HepG2 (cell line): Measurements from ENCODE around the gene EXOC3L4. TPM values are rescaled to one million over a fixed set of nuclear protein-coding genes. Genes with fewer than 3 reads are reported as not detected.

Experiments
- ATAC-seq: fragments of 200-7000 bp; cut with Tn5 transposase; 3 replicates; pipeline ENCODE4 v1.9.1; 2020; ENCODE audit warnings: mild to moderate bottlenecking, moderate library complexity
- BruUV-seq: library from RNA; stranded (reverse); fragments of 400-500 nt; replicated peaks from 2 replicates; lab custom pipeline; 2021; lab: Mats Ljungman, UMichigan
- CTCF ChIA-PET: fragments of 300-600 bp; formaldehyde crosslinking; extraction: SDS; loops from one replicate; lab custom pipeline; 2021; ENCODE audit warnings: low total read pairs, inconsistent platforms, low intra/inter-chr PET ratio; lab: Yijun Ruan, JAX
- POLR2A ChIA-PET: fragments of 350-600 bp; sonication (Branson Sonifier 250); formaldehyde crosslinking; loops from one replicate; lab custom pipeline; 2020; ENCODE audit warnings: antibody characterized with exemption, inconsistent platforms; lab: Yijun Ruan, JAX
- DNase-seq: peaks from one replicate; pipeline ENCODE4 v3.0.0-alpha.2; 2015; ENCODE audit warnings: low spot score
- FAIRE-seq: peaks from 3 replicates; lab custom pipeline; 2011; peaks lifted over from hg19 to GRCh38; lab: Jason Lieb, UNC
- H2AFZ ChIP-seq: one replicate; pipeline ENCODE4 v1.6.1; 2011; ENCODE audit warnings: low read length, inconsistent platforms
- H3K27ac ChIP-seq: fragments of 300-600 bp; 3 replicates; pipeline ENCODE4 v1.8.0; 2011; ENCODE audit warnings: mixed run types, mild to moderate bottlenecking, mixed read lengths, low read length, inconsistent platforms; ENCODE audit not compliant: insufficient read depth; ENCODE audit errors: extremely low read length
- H3K27me3 ChIP-seq, 2 experiments: fragments of 200-600 bp in 1 of 2; 2 replicates in 1 of 2; 3 replicates in 1 of 2; pipeline versions ENCODE4 v1.6.0 to v1.8.0; 2011; ENCODE audit warnings: low read length in 2 of 2, mild to moderate bottlenecking in 2 of 2, moderate library complexity in 2 of 2, inconsistent platforms in 1 of 2; ENCODE audit not compliant: insufficient read depth in 2 of 2, control insufficient read depth in 1 of 2
- H3K36me3 ChIP-seq, 2 experiments: fragments of 200-600 bp in 1 of 2; replicated peaks in 1 of 2; 2 replicates in 1 of 2; 3 replicates in 1 of 2; pipeline versions ENCODE4 v1.5.1 to v1.8.0; 2011; ENCODE audit warnings: low read length in 2 of 2, inconsistent platforms in 1 of 2; ENCODE audit not compliant: insufficient read depth in 2 of 2, control insufficient read depth in 1 of 2
- H3K4me1 ChIP-seq: 2 replicates; pipeline ENCODE4 v1.5.1; 2012; ENCODE audit warnings: low read length, inconsistent platforms; ENCODE audit not compliant: insufficient read depth
- H3K4me2 ChIP-seq: 2 replicates; pipeline ENCODE4 v1.6.0; 2011; ENCODE audit warnings: low read depth, low read length, inconsistent platforms
- H3K4me3 ChIP-seq, 3 experiments: fragments of 200-600 bp in 1 of 3; sonication (generic), shearing (Covaris generic) in 1 of 3; replicated peaks in 1 of 3; 2 replicates each; pipeline ENCODE4 v1.5.1; 2011 to 2016; ENCODE audit warnings: low read length in 3 of 3, inconsistent platforms in 2 of 3, low read depth in 2 of 3, mild to moderate bottlenecking in 2 of 3, control low read depth in 1 of 3, mixed read lengths in 1 of 3; ENCODE audit not compliant: insufficient read depth in 1 of 3
- H3K79me2 ChIP-seq: one replicate; pipeline ENCODE4 v1.6.1; 2011; ENCODE audit warnings: low read length, inconsistent platforms; ENCODE audit not compliant: insufficient read depth
- H3K9ac ChIP-seq: 2 replicates; pipeline ENCODE4 v1.6.0; 2011; ENCODE audit warnings: mild to moderate bottlenecking, low read depth, low read length, inconsistent platforms; ENCODE audit not compliant: insufficient read depth
- H3K9me3 ChIP-seq: 2 replicates; pipeline ENCODE4 v1.5.1; 2012; ENCODE audit warnings: mild to moderate bottlenecking, low read length
- H4K20me1 ChIP-seq: 2 replicates; pipeline ENCODE4 v1.6.0; 2011; ENCODE audit warnings: inconsistent platforms, mild to moderate bottlenecking, low read length, moderate library complexity; ENCODE audit not compliant: insufficient read depth
- AFF4 ChIP-seq: sonication (generic); formaldehyde crosslinking; IDR thresholded peaks from 2 replicates; pipeline ENCODE4 v1.4.0; 2020; ENCODE audit warnings: missing genetic modification reagents
- HNF1A ChIP-seq, 2 experiments: sonication (generic) in 1 of 2; formaldehyde crosslinking in 1 of 2; IDR thresholded peaks; 2 replicates each; pipeline versions ENCODE4 v1.4.0 to v1.6.1; 2016 to 2020; ENCODE audit warnings: borderline replicate concordance in 1 of 2, low read depth in 1 of 2, mild to moderate bottlenecking in 1 of 2, missing genetic modification reagents in 1 of 2
- MTF2 ChIP-seq: sonication (generic); formaldehyde crosslinking; IDR thresholded peaks from 2 replicates; pipeline ENCODE4 v1.5.0; 2020; ENCODE audit warnings: missing genetic modification reagents, borderline replicate concordance
- ZNF724P ChIP-seq: sonication (generic); formaldehyde crosslinking; IDR thresholded peaks from 2 replicates; pipeline ENCODE4 v1.8.0; 2022; ENCODE audit warnings: missing genetic modification reagents, borderline replicate concordance
- WGBS: methylation state at CpG from one replicate; pipeline ENCODE4 v1.1.6; 2017; ENCODE audit warnings: low lambda C conversion rate; 5-methylcytosine and 5-hydroxymethylcytosine counted together
- in situ Hi-C: cut with HindIII; loops from 2 replicates; pipeline ENCODE4 v1.10.0; 2017; ENCODE audit warnings: low pct_unique_long_range_greater_than_20kb; ENCODE audit not compliant: extremely low pct_ligation_motif_present
- intact Hi-C: fragments of 100-400 bp; cut with micrococcal nuclease; formaldehyde crosslinking; loops from one replicate; pipeline ENCODE4 v1.10.0; 2022; ENCODE audit not compliant: unreplicated experiment
- polyA plus RNA-seq, 8 experiments: library from polyadenylated mRNA; depleted of rRNA in 3 of 8; stranded (reverse) in 7 of 8; unstranded in 1 of 8; fragments of >200 nt; fragmentation: Illumina TruSeq in 4 of 8; extraction: Trizol in 4 of 8; gene quantifications; 2 replicates each; pipeline versions ENCODE4 v1.2.1 to v1.2.3, GENCODE V29; 2011 to 2016; ENCODE audit warnings: low read depth in 4 of 8, missing spikeins in 1 of 8, mixed read lengths in 1 of 8; ENCODE audit not compliant: insufficient read depth in 1 of 8
- total RNA-seq, 5 experiments: library from RNA; depleted of rRNA; stranded (reverse); fragments of >200 nt; fragmentation: Illumina TruSeq; extraction: Trizol; gene quantifications; 2 replicates each; pipeline ENCODE4 v1.2.3, GENCODE V29; 2016; ENCODE audit warnings: low read depth in 1 of 5
- TF ChIP-seq, protein P1 (sequence below): sonication (generic); formaldehyde crosslinking; IDR thresholded peaks from 2 replicates; pipeline ENCODE4 v1.5.0; 2020; ENCODE audit warnings: missing genetic modification reagents
- TF ChIP-seq, protein P2 (sequence below), 2 experiments: fragments of 450-650 bp in 1 of 2; sonication (generic) in 1 of 2; formaldehyde crosslinking; IDR thresholded peaks; 2 replicates each; pipeline versions ENCODE4 v1.5.0 to v1.8.0; 2020 to 2022; ENCODE audit warnings: mild to moderate bottlenecking in 1 of 2, missing genetic modification reagents in 1 of 2
- TF ChIP-seq, protein P3 (sequence below): sonication (generic); formaldehyde crosslinking; IDR thresholded peaks from 2 replicates; pipeline ENCODE4 v1.4.0; 2020; ENCODE audit warnings: mild to moderate bottlenecking, missing genetic modification reagents

The EXOC3L4 gene
- total and polyA plus RNA-seq, 2 of the 13 experiments (the other 11 are each of a cell fraction or from before 2014, with no cell fraction given): 11.8 to 27.0 TPM

DNA sequence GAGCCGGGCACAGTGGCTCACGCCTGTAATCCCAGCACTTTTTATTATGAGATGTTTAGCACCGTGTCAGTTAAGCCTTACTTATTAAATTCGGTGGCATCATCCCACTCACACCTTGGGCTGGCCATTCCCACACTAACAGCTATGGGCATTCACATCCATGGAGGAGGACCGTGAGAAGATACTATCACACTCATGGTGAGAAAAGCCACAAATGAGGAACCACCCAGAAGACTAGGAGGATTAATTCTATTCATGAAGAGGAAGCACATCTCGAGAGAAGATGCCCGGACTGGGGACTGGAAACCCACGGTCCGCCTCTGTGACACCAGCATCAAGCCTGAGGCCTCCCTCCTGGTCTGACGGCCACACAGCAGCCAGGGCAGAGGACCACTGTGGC lies 42.1 kb upstream of the EXOC3L4 start (continued):
- TF ChIP-seq HNF1A (IDR thresholded peaks at IDR 0.05; ENCODE audit: low read depth) (no peak), HNF1A (CRISPR knock-in tag; IDR thresholded peaks at IDR 0.05; ENCODE audit: borderline replicate concordance) (no peak)
- TF ChIP-seq, protein P1, sequence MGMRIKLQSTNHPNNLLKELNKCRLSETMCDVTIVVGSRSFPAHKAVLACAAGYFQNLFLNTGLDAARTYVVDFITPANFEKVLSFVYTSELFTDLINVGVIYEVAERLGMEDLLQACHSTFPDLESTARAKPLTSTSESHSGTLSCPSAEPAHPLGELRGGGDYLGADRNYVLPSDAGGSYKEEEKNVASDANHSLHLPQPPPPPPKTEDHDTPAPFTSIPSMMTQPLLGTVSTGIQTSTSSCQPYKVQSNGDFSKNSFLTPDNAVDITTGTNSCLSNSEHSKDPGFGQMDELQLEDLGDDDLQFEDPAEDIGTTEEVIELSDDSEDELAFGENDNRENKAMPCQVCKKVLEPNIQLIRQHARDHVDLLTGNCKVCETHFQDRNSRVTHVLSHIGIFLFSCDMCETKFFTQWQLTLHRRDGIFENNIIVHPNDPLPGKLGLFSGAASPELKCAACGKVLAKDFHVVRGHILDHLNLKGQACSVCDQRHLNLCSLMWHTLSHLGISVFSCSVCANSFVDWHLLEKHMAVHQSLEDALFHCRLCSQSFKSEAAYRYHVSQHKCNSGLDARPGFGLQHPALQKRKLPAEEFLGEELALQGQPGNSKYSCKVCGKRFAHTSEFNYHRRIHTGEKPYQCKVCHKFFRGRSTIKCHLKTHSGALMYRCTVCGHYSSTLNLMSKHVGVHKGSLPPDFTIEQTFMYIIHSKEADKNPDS (CRISPR knock-in tag): no peak
- TF ChIP-seq, all 625 proteins: peak for 0

GRCh38 chr14:103055695-103056094 lies 38.8 kb upstream of the EXOC3L4 start:
- H3K4me3 ChIP-seq: peak overlapping the region; percentile 67 to 98 (median 91); a peak in 5 of 6 replicates
- 66% methylated on average over 8 of the region's 8 CpGs for WGBS
- intact Hi-C loops: no loop called here
- TF ChIP-seq ZNF724P (no peak), MTF2 (CRISPR knock-in tag) (no peak), AFF4 (CRISPR knock-in tag) (no peak)
- TF ChIP-seq, protein P2, sequence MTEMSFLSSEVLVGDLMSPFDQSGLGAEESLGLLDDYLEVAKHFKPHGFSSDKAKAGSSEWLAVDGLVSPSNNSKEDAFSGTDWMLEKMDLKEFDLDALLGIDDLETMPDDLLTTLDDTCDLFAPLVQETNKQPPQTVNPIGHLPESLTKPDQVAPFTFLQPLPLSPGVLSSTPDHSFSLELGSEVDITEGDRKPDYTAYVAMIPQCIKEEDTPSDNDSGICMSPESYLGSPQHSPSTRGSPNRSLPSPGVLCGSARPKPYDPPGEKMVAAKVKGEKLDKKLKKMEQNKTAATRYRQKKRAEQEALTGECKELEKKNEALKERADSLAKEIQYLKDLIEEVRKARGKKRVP (CRISPR knock-in tag; IDR thresholded peaks at IDR 0.05): no peak
- TF ChIP-seq, protein P3, sequence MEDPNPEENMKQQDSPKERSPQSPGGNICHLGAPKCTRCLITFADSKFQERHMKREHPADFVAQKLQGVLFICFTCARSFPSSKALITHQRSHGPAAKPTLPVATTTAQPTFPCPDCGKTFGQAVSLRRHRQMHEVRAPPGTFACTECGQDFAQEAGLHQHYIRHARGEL (CRISPR knock-in tag): no peak

More at GRCh38 chr14:103055695-103056094, 38.8 kb upstream of the EXOC3L4 start:
- H3K4me2 ChIP-seq: peak overlapping the region; percentile 76
- H3K9me3 ChIP-seq: no peaks in the 10 kb centered on the region
- BruUV-seq: TSS peak; percentile 80
- CTCF ChIA-PET: no interaction called here
- H3K79me2 ChIP-seq: peaks cover 36% of the 10 kb centered on the region
- H3K36me3 ChIP-seq: no peaks in the 10 kb centered on the region; a peak in 2 of 5 replicates
- POLR2A ChIA-PET: no interaction called here
- ATAC-seq: no peak
- peaks cover 5% of the 10 kb centered on the region; the same call in 1 of the 2 replicates for H4K20me1 ChIP-seq
- no peak for DNase-seq
- H3K9ac ChIP-seq: peak overlapping the region; percentile 13; the same call in 1 of the 2 replicates
- H3K4me1 ChIP-seq: peaks cover 42% of the 10 kb centered on the region
- peak; percentile 28 for FAIRE-seq
- H2AFZ ChIP-seq: no peak overlapping the region
- H3K27ac ChIP-seq: peak overlapping the region; percentile 32
- in situ Hi-C loops: no loop called here
- no peaks in the 10 kb centered on the region for H3K27me3 ChIP-seq
